GM18873 (cell line): ENCODE results near the gene CPA4.
"Not testable (repeated sequence)": the region's sequence is repeated elsewhere in the genome, so short reads cannot be mapped to it uniquely, and the experiment has no call there.

Experiments
- ATAC-seq: cut with Tn5 transposase; IDR thresholded peaks from one replicate; pipeline ENCODE4 v1.9.1; 2021; ENCODE audit warnings: mild to moderate bottlenecking, moderate library complexity, moderate number of reproducible peaks; ENCODE audit not compliant: unreplicated experiment, low FRiP score

CPA4 gene, protein sequence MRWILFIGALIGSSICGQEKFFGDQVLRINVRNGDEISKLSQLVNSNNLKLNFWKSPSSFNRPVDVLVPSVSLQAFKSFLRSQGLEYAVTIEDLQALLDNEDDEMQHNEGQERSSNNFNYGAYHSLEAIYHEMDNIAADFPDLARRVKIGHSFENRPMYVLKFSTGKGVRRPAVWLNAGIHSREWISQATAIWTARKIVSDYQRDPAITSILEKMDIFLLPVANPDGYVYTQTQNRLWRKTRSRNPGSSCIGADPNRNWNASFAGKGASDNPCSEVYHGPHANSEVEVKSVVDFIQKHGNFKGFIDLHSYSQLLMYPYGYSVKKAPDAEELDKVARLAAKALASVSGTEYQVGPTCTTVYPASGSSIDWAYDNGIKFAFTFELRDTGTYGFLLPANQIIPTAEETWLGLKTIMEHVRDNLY

DNA sequence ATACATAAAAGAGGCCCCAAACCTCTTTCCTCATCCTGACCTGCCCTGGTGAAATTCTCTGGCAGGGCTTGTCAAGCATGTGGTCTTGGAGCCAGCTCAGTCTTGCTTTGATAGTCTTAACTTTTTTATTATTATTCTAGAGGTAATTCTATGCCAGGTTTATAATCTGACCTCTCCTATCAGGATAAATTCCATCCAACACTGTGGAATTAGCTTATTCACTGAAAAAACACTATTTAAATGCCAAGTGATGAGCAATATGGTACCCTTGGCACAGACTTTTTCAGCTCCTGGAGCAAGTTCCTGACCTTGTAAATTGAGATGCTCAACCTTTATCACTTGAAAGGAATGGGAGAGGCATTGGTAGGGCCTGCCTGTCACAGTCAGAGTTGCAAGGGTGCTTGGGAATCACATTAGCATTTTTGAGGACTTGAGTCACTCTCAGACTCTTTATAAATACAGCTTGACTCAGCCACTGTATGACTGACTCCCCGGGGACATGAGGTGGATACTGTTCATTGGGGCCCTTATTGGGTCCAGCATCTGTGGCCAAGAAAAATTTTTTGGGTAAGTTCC, at the start of gene CPA4:
Gene CPA4, plus strand, starts transcription at position 480 of the 576 bp plus-strand sequence. Its CDS starts 20 bp downstream, at position 500.
- no peak for ATAC-seq

DNA sequence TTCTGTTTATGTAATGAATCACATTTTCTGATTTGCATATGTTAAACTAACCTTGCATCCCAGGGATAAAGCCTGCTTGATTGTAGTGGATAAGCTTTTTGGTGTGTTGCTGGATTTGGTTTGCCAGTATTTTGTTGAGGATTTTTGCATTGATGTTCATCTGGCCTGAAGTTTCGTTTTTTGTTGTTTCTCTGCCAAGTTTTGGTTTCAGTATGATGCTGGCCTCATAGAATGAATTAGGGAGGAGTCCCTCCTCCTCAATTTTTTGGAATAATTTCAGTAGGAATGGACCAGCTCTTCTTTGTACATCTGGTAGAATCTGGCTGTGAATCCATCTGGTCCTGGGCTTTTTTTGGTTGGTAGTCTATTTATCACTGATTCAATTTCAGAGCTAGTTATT, 49.5 kb upstream of the CPA4 start:
- not testable (repeated sequence) for ATAC-seq

DNA sequence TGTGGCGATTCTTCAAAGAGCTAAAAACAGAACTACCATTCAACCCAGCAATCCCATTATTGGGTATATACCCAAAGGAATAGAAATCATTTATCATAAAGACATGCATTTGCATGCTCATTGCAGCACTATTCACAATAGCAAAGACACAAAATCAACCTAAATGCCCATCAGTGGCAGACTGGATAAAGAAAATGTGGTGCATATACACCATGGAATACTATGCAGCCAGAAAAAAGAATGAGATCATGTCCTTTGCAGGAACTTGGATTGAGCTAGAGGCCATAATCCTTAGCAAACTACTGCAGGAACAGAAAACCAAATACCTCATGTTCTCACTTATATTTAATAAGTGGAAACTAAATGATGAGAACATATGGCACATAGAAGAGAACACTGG, 46.5 kb upstream of the CPA4 start:
- not testable (repeated sequence) for ATAC-seq

DNA sequence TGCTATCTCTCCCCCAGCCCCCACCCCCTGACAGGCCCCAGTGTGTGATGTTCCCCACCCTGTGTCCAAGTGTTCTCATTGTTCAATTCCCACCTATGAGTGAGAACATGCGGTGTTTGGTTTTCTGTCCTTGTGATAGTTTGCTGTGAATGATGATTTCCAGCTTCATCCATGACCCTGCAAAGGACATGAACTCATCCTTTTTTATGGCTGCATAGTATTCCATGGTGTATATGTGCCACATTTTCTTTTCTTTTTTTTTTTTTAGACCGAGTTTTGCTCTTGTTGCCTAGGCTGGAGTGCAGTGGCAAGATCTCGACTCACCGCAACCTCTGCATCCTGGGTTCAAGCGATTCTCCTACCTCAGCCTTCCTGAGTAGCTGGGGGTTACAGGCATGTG, 44.1 kb upstream of the CPA4 start:
- ATAC-seq: not testable (repeated sequence)

DNA sequence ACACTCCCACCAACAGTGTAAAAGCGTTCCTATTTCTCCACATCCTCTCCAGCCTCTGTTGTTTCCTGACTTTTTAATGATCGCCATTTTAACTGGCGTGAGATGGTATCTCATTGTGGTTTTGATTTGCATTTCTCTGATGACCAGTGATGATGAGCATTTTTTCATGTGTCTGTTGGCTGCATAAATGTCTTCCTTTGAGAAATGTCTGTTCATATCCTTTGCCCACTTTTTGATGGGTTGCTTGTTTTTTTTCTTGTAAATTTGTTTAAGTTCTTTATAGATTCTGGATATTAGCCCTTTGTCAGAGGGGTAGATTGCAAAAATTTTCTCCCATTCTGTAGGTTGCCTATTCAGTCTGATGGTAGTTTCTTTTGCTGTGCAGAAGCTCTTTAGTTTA, 43.3 kb upstream of the CPA4 start:
- ATAC-seq: not testable (repeated sequence)

DNA sequence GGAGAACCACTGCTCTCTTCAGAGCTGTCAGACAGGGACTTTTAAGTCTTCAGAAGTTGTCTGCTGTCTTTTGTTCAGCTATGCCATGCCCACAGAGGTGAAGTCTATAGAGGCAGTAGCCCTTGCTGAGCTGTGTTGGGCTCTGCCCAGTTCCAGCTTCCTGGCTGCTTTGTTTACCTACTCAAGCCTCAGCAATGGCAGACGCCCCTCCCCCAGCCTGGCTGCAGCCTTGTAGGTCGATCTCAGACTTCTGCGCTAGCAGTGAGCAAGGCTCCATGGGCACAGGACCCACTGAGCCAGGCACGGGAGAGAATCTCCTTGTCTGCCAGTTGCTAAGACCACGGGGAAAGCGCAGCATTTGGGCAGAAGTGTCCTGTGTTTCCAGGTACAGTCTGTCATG, 38.4 kb upstream of the CPA4 start:
- ATAC-seq: no peak

DNA sequence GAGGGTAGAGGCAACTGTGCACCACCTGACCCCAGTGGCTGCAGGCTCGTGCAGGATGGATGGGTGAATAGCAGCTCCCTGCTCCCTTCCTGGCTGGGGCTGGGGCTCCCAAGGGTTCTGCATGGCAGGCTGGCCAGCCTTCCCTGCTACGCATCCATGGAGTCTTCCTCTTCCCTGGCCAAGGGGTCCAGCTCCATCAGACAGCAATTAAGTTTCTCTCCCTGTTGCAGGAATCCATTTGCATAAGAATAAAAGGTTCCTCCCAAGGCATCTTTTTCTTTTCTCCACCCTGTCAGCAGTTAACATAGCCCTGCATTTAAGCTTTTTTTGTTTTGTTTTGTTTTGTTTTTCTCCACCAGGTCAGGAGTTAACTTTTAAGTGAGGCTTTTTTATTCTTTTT, 36.3 kb upstream of the CPA4 start:
- no peak for ATAC-seq

DNA sequence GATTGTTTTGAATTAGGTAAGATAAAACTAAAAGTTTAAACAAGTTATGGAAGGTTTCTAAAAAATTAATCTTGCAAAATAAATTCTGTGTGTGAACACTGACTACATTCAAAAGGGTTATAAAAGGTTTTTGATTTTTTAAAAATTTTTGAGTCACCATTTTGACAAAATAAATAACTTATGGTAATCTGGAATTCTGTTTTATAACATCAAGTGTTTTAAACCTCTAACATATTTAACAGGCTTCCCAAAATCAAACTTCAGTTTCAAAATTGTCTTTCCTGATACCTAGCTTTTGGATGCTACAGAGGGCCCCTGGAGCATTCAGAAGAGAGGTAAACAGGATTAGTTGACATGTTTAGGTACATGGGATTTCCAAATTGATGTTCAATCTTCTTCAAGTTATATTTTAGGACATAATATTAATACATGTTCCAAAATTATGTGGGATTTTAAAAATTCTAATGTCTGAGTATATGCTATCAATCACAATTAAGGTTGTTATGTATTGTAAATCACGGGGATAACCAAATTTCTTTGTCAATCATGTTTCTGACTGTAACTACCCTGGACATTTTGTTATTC, 34.4 kb upstream of the CPA4 start:
- ATAC-seq: no peak

DNA sequence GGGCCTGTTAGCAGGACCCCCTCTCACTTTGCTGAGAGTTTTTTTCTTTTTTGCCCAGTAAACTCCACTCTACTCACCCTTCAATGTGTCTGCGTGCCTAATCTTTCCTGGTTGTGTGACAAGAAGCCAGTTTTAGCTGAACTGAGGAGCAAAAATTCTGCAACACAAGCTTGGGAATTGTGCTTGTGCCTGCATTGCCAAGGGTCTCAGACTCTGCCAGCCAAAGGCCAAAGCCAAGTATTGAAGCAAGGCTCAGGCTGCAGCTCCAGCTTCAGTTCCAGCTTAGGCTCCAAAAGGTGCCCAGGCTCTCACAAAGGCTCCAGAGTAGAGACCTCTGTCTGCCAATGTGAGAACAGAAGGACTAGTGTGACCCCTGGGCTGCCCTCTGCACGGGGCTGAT, 30.5 kb upstream of the CPA4 start:
- ATAC-seq: no peak

DNA sequence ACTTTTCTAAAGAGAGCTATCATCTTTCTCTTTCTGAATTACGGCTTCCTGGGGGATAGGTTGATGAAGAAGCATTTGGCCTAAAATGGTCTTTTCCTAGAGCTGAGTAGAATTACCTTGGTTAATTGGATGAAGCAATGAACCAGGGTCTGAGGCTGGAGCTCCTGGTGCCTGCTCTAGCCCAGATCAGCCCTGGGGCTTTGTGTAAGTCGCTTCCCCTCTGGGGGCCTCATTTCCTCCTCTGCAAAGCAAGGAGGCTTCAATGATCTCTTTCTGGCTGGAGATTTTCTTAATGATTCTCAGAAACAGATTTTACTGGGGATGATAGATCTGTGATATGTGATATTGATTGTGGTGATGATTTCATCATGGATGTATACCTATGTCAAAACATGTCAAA, 29.8 kb upstream of the CPA4 start:
- ATAC-seq: no peak

DNA sequence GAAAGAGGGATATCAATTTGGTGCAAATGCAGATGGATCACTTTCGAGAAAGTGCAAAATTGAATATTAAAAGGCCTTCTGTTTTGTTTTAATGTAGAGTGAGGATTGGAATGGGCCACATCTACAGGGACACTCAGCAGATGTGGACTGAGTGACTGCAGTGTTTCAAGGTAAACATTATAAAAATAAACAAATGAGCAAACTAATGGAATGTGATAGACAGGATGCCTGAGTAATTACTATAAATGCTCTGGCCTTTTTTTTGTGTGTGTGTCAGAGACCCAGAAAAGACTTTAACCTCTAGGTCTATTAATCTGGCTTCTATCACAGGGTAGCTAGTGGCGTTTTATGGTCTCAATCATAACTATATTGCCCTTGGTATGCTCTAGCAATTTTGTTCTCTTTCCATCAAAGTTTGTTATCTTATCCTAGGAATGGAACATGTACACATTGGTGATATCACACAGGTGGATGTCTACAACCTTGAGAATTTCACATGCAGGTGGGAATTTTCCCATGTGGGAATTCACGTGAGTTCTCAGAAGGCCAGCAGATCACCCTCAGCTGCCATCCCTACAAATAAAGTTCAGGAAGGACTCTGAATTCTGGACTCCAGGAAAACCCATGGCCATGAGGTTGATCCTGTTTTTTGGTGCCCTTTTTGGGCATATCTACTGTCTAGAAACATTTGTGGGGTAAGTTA, 26.6 kb upstream of the CPA4 start, which contains the start of gene CPA2:
Gene CPA2, plus strand, starts transcription at position 606 of the 703 bp plus-strand sequence. Its CDS starts 19 bp downstream, at position 625.
- ATAC-seq: no peak

DNA sequence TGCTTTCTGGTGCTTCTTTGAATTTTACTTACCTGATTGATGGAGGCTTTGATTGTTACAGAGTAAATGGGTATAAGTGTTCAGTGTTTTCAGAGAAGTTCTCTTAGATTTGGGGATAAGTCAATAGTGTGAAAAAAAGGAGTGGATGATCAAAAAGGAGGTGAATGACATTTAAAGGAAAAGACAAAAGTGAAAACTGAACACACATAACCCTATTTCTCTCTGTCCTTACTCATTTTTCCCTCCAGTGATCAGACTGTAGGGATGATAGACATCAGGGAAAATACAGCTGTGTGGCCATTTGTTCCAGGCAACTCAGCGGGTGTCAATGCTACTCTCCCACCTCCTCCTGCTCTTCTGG, 26.0 kb upstream of the CPA4 start:
- ATAC-seq: no peak

DNA sequence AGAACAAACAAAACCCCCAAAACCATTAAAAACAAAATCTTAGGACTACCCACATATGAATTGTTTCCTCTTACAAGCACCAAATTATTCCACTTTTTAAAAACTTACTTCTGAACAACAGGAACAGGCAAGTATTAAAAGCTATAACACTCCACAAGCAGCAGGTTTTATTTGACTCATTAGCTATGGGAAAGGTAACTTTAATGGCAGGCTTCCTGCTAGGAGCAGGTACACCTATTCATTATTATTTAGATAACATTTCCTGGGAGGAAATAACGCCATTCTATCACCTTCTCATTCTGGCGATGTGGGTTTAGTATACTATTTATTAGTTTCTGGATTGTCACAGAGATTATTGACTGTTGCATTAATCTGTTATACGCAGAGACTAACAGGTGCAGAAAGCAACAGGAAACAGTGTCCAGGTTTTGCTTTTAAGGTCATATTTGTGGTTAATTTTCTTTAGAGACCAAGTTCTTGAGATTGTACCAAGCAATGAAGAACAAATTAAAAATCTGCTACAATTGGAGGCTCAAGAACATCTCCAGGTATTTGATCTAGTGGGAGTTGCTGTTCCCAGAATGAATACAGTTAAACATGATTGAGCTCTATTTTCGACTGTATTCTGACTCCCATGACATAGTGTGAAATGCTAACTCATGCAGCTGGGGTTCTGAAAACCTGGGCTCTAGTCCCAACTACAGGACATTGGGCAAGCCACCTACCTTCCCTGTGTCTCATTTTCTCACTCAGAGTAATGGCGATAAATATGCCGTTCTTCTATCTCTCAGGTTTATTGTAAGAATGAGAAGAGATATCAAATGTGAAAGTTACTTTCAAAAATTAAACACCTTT, 24.3 kb upstream of the CPA4 start:
- ATAC-seq: no peak

DNA sequence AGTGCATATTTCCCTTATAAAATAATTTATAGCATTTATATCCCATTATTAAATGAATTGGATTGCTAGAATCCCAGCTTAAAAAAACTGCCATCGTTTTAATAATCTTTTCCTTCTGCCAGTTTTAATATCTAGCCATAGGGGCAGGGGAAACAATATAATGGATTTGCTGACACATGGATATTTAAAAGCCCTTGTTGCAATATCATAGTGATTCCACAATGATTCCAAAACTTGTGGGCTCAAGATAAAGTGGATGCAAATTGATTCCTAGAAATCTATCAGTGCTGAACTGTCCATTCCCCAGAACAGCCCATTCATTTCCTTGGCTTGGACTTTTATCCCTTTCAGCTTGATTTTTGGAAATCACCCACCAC, 23.7 kb upstream of the CPA4 start:
- ATAC-seq: no peak

DNA sequence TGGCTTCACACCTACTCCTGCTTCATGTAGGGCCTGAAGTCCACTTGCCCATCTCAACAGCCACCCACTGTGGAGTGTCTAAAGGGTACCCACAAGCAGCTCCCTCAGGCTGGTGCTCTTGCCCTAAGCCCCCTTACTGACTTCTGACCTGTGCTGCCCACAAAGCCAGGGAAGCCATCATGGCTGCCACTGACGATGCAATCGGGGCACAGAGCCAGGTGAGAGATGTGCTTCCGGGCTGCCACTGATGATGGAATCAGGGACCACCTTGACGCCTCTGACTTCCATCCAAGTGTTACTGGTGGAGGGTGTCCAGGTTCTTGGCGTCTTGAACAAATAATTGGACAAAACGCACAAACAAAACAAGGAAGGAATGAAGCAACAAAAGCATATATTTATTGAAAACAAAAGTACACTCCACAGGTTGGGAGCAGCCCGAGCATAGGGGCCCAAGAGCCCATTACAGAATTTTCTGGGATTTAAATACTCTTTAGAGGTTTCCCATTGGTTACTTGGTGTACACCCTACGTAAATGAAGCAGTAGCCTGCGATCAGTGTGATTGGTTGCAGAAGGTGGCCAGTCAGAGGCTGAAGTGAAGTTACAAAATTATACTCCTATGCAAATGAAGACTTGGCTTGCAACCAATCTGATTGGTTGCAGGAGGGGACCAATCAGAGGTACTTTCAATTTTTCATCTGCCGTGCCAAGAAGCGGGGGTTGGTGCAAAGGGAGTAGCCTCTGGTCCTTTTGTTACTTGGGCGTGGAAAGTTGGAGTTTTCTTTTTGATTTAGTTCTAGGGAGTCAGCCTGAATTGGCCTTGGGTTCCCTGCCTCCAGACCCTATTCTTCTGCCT, 21.8 kb upstream of the CPA4 start:
- ATAC-seq: no peak

DNA sequence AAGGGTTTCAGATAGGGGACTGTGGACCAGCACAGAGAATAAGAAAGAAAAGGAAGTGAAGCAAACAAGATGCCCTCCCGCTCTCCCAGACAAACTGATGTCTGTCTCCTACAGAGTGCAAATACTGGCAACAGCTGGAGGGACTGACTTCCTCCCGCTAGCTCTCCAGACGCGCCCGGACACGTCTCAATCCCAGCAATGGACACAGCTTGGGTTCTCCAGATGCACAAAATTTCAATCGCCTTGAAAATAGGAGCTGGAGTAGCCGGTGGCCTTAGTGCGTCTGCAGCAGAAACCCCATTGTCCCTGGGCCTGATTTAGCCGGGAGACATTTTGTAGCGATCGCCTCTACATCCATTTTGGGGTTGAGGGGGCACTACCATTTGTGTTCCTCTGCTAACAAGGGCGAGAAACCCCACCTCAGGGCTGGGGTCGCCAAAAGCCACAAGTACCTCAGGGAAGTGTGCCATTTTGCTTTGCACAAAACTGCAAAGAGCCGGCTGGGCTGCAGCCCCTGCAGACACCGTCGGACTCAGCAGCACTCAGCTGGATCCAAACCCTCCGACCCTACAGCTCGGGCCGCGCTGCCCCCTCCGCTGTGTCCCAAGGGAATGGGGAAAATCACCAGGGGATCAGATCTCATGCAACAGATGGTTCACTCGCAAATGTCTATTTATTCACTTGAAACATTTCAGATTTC, 20.4 kb upstream of the CPA4 start:
- ATAC-seq: no peak

DNA sequence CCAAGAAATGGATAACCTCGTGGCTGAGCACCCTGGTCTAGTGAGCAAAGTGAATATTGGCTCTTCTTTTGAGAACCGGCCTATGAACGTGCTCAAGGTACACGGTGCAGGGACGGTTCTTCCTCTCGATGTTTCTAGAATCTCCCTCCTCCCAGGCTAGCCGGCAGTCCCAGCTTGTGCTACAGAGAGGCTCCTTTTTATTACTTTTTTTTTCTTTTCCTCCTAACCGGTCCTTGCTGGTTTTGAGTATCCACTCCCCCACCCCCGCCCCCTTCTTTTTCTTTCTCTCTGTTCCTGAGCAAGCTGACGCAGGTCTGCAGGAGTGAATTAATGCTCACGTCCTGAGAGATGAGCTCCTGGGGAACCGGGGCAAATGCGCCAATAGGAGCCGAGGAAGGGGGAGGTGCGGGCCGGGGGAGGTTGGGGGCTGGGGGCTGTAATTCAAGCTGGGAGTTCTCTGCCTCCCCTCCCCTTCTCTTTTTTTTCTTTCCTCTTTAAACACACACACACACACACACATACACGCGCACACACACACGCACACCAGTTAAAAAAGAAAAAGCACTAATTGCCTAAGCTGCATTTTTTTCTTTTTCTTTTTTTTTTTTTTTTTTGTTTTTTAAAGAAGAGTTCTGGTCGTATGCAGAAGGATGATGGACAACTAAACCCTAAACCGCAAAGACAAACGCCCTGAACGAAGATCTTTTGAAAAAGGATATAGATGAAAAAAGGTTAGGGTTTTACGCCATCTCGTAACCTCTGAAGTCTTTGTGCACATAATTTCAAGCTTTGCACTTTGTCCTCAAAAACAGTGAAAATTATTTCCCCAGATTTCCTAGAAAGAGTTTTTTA, 19.7 kb upstream of the CPA4 start:
- ATAC-seq: no peak

DNA sequence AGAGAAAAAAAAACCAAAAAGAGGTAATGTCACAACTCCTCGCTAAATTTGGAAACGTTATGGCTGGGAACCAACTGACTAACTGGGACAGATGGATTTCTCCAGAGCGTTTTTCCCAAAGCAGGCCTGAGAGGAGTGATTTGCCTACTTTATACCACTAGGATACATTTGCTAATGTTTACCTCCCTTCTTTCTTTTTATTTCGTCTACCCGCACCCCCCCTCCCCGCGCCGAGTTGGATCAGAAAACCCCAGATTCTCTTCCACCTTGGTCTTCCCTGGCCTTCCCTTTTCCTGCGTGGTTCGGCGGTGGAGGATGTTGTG, 19.1 kb upstream of the CPA4 start:
- ATAC-seq: no peak
